SHP77 (cell line): ENCODE results near the gene SLC38A11.

Experiments used
- DNase-seq, 2 experiments: peaks; one replicate each; lab custom pipeline; 2025; lab: John Stamatoyannopoulos, UW

Gene SLC38A11

DNA sequence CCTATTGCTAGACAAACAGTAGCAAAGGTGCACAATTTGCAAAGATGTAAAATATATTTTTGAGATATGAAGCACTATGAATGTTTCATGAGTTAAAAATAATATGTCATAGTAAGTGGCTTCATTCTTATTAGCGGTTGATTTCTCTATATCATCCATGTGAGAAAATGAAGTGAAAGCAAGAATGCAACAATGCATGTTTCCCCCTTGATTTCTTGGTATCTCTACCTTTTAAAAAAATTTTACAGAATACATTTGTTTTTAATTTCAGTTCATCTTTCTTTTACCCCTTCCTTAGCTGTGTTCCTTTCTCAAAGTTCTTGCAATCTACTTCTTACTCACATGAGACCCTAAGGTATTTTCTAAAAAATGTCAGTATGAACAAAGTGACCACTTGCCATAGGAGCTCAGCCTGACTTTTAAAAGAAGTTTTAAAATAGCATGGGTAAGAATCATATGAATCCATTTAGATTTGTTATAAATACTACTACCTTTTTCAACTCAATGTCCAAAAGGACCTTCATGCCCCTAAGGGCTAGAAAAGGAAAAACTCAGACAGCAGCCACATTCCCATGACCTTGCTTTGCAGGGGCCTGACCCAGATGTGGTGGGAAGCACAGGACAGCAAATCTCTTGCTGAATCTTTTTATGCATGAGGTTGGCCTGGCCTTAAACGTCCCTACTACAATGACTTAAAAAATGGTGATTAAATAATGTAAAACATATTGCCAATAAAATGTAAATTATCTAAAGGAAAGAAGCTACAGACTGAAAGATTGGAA, 14.8 kb upstream of the SLC38A11 start:
- no peak for DNase-seq

DNA sequence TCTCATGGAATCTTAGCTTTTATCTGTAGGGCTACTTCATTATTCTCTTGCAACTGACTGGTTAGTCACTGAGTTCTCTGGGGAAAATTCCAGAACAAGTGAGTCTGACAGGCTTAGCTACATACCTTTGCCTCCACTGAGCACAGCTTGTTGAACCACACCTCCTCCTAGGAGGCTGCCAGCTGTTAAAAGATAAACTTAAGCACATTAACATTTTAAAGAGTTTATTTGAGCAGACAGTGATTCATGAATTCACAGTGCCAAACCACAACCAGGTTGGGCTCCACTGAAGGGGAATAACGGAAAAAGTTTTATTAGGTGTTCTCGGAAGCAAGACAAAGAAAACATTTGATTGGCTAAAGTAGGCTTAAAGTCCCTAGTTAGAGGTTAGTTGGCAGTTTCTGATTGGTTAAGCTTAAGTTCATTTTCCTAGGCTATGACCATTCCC, 12.5 kb upstream of the SLC38A11 start:
- no peak for DNase-seq

GRCh38 chr2:164967361-164967760, 12.0 kb upstream of the SLC38A11 start:
- DNase-seq = no peak

GRCh38 chr2:164964700-164965099, 9.4 kb upstream of the SLC38A11 start:
- no peak for DNase-seq

- no peak for DNase-seq
Observed at GRCh38 chr2:164960159-164960558, 4.8 kb upstream of the SLC38A11 start.

- DNase-seq = no peak
Observed at GRCh38 chr2:164954186-164954585, 1.1 kb downstream of the SLC38A11 start.

GRCh38 chr2:164953279-164953678, 2.0 kb downstream of the SLC38A11 start:
- DNase-seq = no peak

DNA sequence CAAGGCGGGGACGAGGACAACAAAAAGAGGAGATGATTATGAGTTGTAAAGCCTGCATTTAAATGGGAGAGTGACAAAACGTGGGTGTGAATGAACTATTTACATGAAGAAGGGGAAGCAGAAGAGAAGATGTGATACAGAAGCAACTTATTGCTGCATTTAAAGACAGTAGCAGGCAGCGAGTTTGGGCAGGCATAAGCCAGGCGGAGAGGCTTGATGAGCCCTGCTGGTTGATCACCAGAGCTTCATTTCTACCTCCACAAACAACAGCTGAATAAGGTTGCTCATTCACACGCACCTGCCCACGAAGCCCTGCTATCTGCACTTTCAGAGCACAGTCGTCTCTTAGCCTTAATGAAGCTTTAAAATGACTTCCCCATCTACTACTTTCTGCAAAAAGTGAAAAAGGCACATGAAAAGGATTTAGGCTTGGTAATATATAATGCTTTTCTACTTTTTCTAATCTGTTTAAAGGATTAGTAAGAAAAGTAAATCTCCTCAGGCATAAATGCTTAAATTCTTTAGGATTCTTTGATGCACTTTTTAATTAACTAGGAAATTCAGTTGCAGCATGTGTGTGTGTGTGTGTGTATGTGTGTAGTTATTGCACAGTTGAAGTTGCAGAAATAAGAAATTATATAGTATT, 3.1 kb downstream of the SLC38A11 start:
- no peak for DNase-seq

DNA sequence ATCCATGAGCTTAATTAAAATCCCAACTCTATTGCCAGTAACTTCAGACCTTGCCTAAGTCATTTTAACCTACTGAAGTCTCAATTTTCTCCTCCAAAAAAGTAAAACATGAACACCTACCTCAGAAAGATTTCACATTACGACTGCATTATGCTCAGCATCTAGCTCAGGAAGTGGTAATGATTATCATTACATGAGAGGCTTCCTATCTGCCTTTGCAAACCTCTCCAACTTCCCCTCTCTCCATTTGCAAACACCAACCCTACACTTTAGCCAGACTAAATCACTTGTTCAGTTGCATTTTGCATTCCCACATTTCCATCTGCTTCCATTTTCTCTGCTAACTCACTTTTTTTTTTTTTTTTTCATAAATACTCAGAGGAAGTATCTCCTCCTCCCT, 6.8 kb downstream of the SLC38A11 start:
- DNase-seq = no peak

- no peak for DNase-seq
Observed at GRCh38 chr2:164947281-164947680, 8.0 kb downstream of the SLC38A11 start.

- no peak for DNase-seq
Observed at GRCh38 chr2:164943289-164943688, 12.0 kb downstream of the SLC38A11 start.

DNA sequence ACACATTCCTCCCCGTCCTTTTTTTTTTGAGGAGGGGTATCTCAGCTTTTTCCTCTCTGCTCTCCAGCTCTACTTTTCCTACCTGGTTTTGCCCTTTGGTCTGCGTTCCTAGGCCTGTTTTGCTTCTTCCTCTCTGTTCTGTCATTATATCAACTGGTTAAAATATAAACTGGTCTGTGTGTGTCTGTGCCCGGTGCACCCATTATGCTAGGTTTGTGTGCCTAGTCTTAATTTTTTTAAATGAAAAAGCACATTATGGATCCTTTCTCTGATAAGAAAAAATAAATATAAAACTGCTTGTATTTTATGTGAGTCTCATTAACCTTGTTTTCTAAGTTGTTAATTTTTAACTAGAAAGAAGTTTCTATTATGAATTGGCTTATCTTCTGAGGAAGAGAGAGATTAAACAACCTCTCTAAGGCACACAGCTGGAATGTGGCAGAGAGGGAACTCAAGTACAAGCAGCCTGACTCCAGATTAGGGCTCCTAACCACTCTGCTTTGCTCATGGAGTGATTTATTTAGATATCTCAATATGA, 17.4 kb downstream of the SLC38A11 start:
- no peak for DNase-seq

DNA sequence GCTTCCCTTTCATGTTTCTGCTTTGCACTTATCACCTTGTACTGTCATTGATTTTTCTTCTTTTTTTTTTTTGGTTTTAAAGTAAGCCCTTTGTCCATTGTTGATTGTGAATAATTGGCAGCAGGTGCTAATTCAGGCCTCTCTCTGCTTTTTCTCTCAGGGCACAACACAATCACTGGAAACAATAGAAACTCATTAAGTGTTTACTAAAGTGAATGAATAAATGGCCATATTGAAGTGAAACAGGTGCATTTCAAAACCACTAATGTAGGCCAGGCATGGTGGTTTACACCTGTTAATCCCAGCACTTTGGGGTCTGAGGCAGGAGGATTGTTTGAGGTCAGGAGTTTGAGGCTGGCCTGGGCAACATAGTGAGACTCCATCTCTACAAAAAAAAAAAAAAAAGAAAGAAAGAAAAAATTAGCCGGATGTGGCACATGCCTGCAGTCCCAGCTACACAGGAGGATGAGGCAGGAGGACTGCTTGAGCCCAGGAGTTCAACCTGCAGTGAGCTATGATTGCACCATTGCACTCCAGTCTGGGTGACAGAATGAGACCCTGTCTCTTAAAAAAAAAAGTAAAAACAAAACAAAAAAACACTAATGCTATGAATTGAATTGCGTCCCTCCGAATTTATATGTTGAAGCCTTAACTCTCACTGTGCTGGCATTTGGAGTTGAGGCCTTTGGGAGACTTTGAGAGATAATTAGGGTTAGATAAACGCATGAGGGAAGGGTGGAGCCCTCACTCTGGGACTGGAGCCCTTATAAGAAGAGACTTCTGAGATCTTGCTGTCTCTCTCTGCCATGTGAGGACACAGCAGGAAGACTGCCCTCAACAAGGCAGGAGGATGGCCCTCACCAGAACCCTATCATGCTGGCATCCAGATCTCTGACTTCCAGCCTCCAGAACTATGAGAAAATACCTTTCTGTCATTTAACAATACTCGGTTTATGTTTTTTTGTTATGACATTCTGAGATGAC, 19.9 kb downstream of the SLC38A11 start:
- DNase-seq = no peak

GRCh38 chr2:164934401-164935117, 20.8 kb downstream of the SLC38A11 start:
- DNase-seq = no peak

DNA sequence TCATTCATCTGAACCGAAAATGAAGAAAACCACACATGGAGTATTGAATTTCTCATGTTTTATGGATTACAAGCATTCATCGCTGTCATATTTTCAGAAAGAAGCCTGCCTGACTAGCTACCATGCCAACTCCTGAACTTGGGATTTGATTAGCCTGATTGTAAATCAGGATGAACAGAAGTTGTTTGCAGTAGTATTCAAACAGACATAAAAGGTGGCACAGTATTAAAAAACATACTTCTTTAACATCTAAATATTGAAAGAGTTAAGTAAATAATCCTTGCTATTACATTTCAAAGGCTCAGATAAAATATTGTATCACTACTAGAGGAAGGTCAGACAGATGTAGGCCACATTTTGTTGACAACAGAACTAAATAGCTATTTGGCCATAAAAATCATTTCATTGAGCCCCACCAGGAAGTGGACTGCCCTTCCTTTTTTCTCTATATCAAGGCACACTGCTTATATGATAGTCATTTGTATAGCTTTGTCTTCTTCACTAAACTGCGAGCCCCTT, 21.6 kb downstream of the SLC38A11 start:
- DNase-seq = peak in 1 of 2 experiments; percentile 1

- no peak for DNase-seq
Observed at GRCh38 chr2:164932377-164932776, 22.9 kb downstream of the SLC38A11 start.

DNA sequence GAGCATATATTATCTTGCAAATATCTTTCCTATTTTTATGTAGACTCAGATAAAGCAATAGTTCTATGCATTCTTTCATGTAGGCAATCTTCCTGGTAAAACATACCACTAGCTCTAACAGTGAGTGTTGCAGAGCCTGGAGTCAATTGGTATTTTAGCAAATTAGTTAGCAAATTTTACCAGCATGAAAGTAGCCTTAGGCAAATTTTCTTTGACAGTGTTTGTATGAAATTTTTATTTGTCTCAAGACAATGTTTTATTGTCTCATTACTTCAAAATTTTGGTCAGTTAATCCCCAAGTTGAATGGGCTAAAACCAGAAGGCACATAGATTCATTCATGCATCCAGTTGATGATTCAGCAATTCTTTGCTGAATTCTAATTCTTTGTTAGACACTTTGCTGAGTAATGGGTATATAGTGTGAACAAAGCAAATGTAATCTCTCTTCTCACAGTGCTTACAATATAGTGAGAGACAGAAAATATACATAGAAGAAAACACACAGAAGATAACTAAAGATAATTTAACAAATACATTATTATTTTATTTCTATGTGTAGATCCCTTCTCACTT, 27.1 kb downstream of the SLC38A11 start:
- no peak for DNase-seq

DNA sequence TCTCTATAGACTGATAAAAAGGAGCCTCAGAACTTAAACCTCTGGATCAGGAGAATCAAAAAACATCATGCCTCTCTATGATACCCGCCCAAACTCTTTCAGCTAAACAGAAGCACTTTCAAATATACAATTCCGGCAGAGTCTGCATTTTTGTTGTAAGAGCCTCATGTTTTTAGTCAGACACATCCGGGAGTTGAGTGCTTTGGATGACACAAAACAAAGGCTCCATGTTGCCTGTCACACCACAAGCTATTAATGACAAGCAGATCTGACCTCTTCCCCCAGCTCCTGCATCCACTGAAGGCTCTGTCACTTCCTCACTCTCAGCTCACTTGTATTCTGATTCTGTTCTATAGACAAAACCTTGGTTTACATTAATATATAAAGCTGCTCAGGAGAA, 33.2 kb downstream of the SLC38A11 start:
- no peak for DNase-seq

DNA sequence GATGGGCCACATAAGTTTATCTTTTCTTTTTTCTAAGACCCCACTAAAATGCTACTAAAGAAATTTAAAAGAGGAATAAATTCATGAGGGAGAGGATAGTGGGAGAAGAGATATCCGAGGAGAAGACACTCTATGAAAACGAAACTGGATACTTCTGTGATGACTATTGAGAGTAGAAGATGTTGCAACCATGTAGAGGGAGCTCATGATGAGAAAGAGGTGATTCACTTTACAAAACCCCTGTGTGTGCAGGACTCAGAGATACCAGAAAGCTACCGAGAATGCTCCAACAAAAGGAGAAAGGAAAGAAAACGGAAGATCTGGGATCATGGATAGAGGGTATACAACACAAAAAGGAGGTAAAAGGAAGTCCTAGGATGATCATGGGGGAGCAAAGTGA, 34.9 kb downstream of the SLC38A11 start:
- DNase-seq = no peak

- DNase-seq = peak in 1 of 2 experiments; percentile 26
Observed at GRCh38 chr2:164917296-164917903, 37.9 kb downstream of the SLC38A11 start.
